ENCODE measurements around the gene STARD8. TPM values are rescaled to one million over a fixed set of nuclear protein-coding genes. Genes with fewer than 3 reads are reported as not detected.
"Not testable (repeated sequence)": the region's sequence is repeated elsewhere in the genome, so short reads cannot be mapped to it uniquely, and the experiment has no call there.

STARD8 gene
- total RNA-seq = 1 to 10 TPM; 2.3 to 4.0 TPM
- 3.1 TPM for polyA plus RNA-seq (ENCODE audit: insufficient read depth, low read depth, low replicate concordance)
- long read RNA-seq, donor 1 = 0 reads
- long read RNA-seq, donor 2 = 0 reads

DNA sequence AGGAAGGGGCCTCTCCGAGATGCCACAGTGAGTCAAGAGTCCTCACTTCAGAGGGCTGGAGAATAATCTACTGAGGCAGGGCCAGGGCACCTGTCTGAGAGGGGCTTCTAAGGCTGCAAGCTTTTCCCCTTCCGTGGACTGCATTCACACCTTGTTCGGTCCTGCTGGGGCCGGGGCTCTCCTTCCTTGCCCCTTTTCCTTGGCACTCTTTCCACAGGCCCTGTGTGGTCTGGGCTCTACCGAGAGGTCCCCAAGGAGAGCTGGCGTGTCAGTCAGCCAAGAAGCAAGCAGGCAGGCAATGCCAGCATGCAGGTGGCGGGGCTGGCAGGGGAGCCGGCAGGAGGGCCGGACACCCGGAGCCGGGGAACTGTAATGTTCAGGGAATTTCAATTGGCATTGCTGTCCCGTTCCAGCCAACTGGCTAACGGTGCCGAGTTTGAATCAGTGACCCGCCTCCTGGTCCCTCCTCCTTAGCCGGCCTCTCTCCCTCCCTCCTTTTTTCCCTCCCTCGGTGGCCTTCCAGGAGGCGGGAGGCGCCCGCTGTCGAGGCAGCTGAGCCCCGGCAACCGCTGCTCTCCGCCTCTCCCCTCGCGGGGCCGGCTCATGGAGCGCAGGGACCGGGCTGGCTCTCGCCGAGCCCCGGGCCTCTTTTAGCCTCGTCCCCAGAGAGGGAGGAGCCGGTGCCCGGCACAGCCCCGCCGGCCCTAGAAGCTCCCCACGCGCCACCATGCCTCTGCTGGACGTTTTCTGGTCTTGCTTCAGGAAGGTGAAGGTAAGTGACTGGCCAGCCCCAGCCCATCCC is at the start of gene STARD8:
STARD8 (plus strand) TSS at position 511 of the 802 bp plus-strand sequence; CDS start at position 728, 217 bp downstream.
- no peak within 1 kb of the TSS for H3K27ac ChIP-seq

DNA sequence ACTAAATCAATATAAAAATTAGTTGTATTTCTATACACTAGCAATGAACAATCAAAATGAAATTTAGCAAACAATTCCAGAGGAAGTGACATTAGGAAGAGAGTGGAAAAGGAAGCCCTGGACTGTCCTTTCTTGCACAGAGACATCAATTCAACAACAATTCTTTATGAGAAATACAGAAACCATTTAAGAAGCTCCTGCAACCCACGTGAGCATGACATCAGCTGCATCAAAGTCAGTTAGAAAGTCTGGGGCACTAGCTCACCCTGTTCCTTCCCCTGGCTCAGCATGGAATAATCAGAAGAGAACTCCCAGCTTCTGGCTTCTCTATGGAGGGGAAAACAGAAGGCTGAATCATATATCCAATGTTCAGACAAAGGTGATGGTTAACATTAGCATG is 48.6 kb upstream of the STARD8 start:
- TF ChIP-seq CTCF (IDR thresholded peaks at IDR 0.05) (no peak), POLR2A (IDR thresholded peaks at IDR 0.05) (no peak)
- WGBS, 2 donors = 33% methylated on average over 1 of the region's 1 CpG; no CpG with 5 or more reads in 1 of the 2 donors
- H3K27me3 ChIP-seq = no peaks in the 10 kb centered on the region
- H3K9me3 ChIP-seq = no peaks in the 10 kb centered on the region
- no peak overlapping the region for H3K4me3 ChIP-seq
- no peak overlapping the region for H3K27ac ChIP-seq
- H3K36me3 ChIP-seq (ENCODE audit: low read depth, missing control alignments) = no peaks in the 10 kb centered on the region
- no peaks in the 10 kb centered on the region for H3K4me1 ChIP-seq
- DNase-seq = no peak
- intact Hi-C loops (cut with DNase I; ENCODE audit: low total_unique reads) = no loop called here

More for the DNA sequence above, at the start of gene STARD8:
- peak within 1 kb of the TSS in 1 of 2 donors; percentile 29 for H3K4me3 ChIP-seq
- WGBS, 2 donors = 7 to 12% methylated on average over 6 to 30 of the region's 40 CpGs
- no peaks in the 10 kb centered on the region for H3K9me3 ChIP-seq
- peak; percentile 16 for DNase-seq
- TF ChIP-seq CTCF (IDR thresholded peaks at IDR 0.05) (no peak), POLR2A (IDR thresholded peaks at IDR 0.05) (no peak)
- intact Hi-C loops (cut with DNase I; ENCODE audit: low total_unique reads) = no loop called here
- no peaks in the 10 kb centered on the region for H3K27me3 ChIP-seq
- no peaks in the 10 kb centered on the region for H3K36me3 ChIP-seq (ENCODE audit: low read depth, missing control alignments)
- no peaks in the 10 kb centered on the region for H3K4me1 ChIP-seq

DNA sequence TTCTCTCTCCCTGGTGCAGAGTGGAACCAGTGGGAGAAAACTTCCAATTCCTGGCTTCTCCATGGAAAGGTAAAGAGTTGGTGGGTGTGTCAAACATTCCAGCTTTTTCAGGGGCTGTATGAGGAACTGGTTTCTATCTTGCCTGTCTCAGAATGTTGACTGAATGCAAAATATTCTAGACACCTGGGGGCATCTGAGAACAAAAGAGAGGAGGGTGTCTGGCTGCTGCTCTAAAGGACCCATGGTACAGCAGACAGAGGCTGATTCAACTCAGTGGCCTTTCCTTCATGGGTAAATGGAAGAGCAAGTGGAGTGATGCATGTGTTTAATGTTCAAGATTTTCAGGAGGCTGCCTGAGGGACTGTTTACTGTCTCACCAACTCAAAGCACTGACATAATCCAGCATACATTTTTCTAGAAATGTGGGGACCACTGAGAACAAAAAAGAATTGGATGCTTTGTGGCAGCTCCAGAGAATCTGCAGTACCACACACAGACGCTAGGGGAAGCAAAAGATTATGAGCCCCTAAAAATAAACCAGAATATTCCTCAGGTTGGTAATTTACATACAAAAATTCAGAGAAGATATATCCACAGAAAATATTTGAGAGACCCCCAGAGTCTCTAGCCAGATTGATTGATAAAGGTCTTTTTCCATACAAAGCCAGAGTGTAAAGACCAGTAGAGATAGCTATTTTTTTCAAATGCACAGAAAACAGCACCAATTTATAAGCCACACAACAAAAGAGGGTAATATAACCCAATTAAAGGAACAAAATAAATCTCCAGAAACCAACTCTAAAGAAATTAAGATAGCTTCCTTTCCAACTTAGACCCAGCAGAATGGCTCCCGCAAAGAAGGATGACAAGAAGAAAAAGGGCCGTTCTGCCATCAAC is 48.0 kb upstream of the STARD8 start:
- Histone ChIP-seq H3K27ac (no peak overlapping the region), H3K4me1 (no peaks in the 10 kb centered on the region), H3K36me3 (ENCODE audit: low read depth, missing control alignments) (no peaks in the 10 kb centered on the region), H3K4me3 (no peak overlapping the region), H3K9me3 (no peaks in the 10 kb centered on the region), H3K27me3 (no peaks in the 10 kb centered on the region)
- DNase-seq = no peak
- intact Hi-C loops (cut with DNase I; ENCODE audit: low total_unique reads) = no loop called here
- TF ChIP-seq CTCF (IDR thresholded peaks at IDR 0.05) = peak in 1 of 3 experiments; percentile 57
- TF ChIP-seq POLR2A (IDR thresholded peaks at IDR 0.05) = no peak
- 54 to 62% methylated on average over 3 of the region's 3 CpGs for WGBS, 2 donors

DNA sequence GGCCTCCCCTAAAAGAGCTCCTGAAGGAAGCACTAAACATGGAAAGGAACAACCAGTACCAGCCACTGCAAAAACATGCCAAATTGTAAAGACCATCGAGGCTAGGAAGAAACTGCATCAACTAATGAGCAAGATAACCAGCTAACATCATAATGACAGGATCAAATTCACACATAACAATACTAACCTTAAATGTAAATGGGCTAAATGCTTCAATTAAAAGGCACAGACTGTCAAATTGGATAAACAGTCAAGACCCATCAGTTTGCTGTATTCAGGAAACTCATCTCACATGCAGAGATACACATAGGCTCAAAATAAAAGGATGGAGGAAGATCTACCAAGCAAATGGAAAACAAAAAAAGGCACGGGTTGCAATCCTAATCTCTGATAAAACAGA is 43.2 kb upstream of the STARD8 start:
- H3K4me3 ChIP-seq; intact Hi-C loops (cut with DNase I; ENCODE audit: low total_unique reads); H3K9me3 ChIP-seq; H3K36me3 ChIP-seq (ENCODE audit: low read depth, missing control alignments); H3K27me3 ChIP-seq; H3K4me1 ChIP-seq; H3K27ac ChIP-seq; DNase-seq: not testable (repeated sequence)
- WGBS, 2 donors = 81 to 100% methylated on average over 2 of the region's 2 CpGs

DNA sequence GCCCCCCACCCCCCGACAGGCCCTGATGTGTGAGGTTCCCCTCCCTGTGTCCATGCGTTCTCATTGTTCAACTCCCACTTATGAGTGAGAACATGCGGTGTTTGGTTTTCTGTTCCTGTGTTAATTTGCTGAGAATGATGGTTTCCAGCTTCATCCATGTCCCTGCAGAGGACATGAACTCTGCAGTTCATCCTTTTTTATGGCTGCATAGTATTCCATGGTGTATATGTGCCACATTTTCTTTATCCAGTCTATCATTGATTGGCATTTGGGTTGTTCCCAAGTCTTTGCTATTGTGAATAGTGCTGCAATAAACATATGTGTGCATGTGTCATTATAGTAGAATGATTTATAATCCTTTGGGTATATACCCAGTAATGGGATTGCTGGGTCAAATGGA is 32.7 kb upstream of the STARD8 start:
- DNase-seq; H3K4me3 ChIP-seq; H3K4me1 ChIP-seq; H3K27ac ChIP-seq; H3K9me3 ChIP-seq; H3K36me3 ChIP-seq (ENCODE audit: low read depth, missing control alignments); H3K27me3 ChIP-seq; intact Hi-C loops (cut with DNase I; ENCODE audit: low total_unique reads): not testable (repeated sequence)
- 93% methylated on average over 3 of the region's 3 CpGs; no CpG with 5 or more reads in 1 of the 2 donors for WGBS, 2 donors

Measured in testis (tissue), 5 donors.